Loucy (cell line): ENCODE data around the gene ATAD3A.

Experiments used
- H2AFZ ChIP-seq: fragments of 200-600 bp; sonication (generic); 2 replicates; pipeline ENCODE4 v1.6.0; 2016; ENCODE audit warnings: antibody characterized with exemption, mild to moderate bottlenecking, low read length, moderate library complexity
- H3F3A ChIP-seq: fragments of 200-600 bp; 2 replicates; pipeline ENCODE4 v1.6.0; 2016; ENCODE audit warnings: antibody characterized with exemption, low read depth, mild to moderate bottlenecking
- H3K27me3 ChIP-seq: fragments of 200-600 bp; sonication (generic); 2 replicates; pipeline ENCODE4 v1.6.1; 2014; ENCODE audit warnings: low read length, mild to moderate bottlenecking; ENCODE audit not compliant: insufficient read depth, poor library complexity, severe bottlenecking
- H3K36me3 ChIP-seq: fragments of 200-600 bp; sonication (generic); 2 replicates; pipeline ENCODE4 v1.6.1; 2016; ENCODE audit warnings: low read length; ENCODE audit not compliant: insufficient read depth
- H3K4me1 ChIP-seq: fragments of 200-600 bp; sonication (generic); 2 replicates; pipeline ENCODE4 v1.5.1; 2014; ENCODE audit warnings: low read length, mild to moderate bottlenecking; ENCODE audit not compliant: insufficient read depth, poor library complexity, severe bottlenecking
- H3K4me2 ChIP-seq: fragments of 200-600 bp; sonication (generic); 2 replicates; pipeline ENCODE4 v1.6.0; 2014; ENCODE audit warnings: antibody characterized with exemption, low read length, low read depth, mild to moderate bottlenecking; ENCODE audit not compliant: poor library complexity, severe bottlenecking
- H3K4me3 ChIP-seq: fragments of 200-600 bp; sonication (generic); 2 replicates; pipeline ENCODE4 v1.5.1; 2014; ENCODE audit warnings: low read length, mild to moderate bottlenecking, mixed read lengths; ENCODE audit not compliant: poor library complexity, severe bottlenecking
- H3K79me2 ChIP-seq: fragments of 200-600 bp; sonication (generic); 2 replicates; pipeline ENCODE4 v1.6.1; 2014; ENCODE audit warnings: low read length; ENCODE audit not compliant: insufficient read depth
- H3K9ac ChIP-seq: fragments of 200-600 bp; sonication (generic); 2 replicates; pipeline ENCODE4 v1.6.0; 2014; ENCODE audit warnings: mild to moderate bottlenecking, low read depth, low read length, moderate library complexity; ENCODE audit not compliant: poor library complexity, severe bottlenecking
- H3K9me2 ChIP-seq: fragments of 200-600 bp; sonication (generic); replicated peaks from 2 replicates; pipeline ENCODE4 v1.6.1; 2016; ENCODE audit warnings: low read depth, low read length, mixed read lengths
- H3K9me3 ChIP-seq: fragments of 200-600 bp; sonication (generic); 2 replicates; pipeline ENCODE4 v1.6.1; 2014; ENCODE audit warnings: mild to moderate bottlenecking, antibody characterized with exemption, low read length, low read depth; ENCODE audit not compliant: insufficient read depth
- H4K20me1 ChIP-seq: fragments of 200-600 bp; sonication (generic); 2 replicates; pipeline ENCODE4 v1.6.0; 2014; ENCODE audit warnings: antibody characterized with exemption, low read length, mild to moderate bottlenecking; ENCODE audit not compliant: insufficient read depth, poor library complexity, severe bottlenecking
- CTCF ChIP-seq: fragments of 200-600 bp; sonication (generic); conservative IDR thresholded peaks from 2 replicates; pipeline ENCODE4 v1.5.1; 2014; ENCODE audit warnings: mild to moderate bottlenecking, antibody characterized with exemption, low read length
- EZH2phosphoT487 ChIP-seq: fragments of 200-600 bp; IDR thresholded peaks from 2 replicates; pipeline ENCODE4 v1.6.1; 2018; ENCODE audit warnings: antibody characterized with exemption, mild to moderate bottlenecking, moderate library complexity, borderline replicate concordance

Gene ATAD3A

GRCh38 chr1:1537626-1538250, 25.8 kb downstream of the ATAD3A start:
- Histone ChIP-seq H3K79me2 (no peaks in the 10 kb centered on the region), H3K9me3 (no peaks in the 10 kb centered on the region), H2AFZ (no peak overlapping the region), H3K36me3 (no peaks in the 10 kb centered on the region), H3K4me3 (no peak overlapping the region), H4K20me1 (no peaks in the 10 kb centered on the region), H3F3A (no peaks in the 10 kb centered on the region), H3K9me2 (no peaks in the 10 kb centered on the region), H3K4me2 (no peak overlapping the region), H3K27me3 (no peaks in the 10 kb centered on the region), H3K9ac (no peak overlapping the region), H3K4me1 (no peaks in the 10 kb centered on the region)
- no peak for TF ChIP-seq CTCF
- no peak for TF ChIP-seq EZH2phosphoT487

- Histone ChIP-seq H3K79me2 (no peaks in the 10 kb centered on the region), H4K20me1 (no peaks in the 10 kb centered on the region), H3K9ac (no peak overlapping the region), H3K4me2 (no peak overlapping the region), H3K36me3 (no peaks in the 10 kb centered on the region), H3K9me2 (no peaks in the 10 kb centered on the region), H3K27me3 (no peaks in the 10 kb centered on the region), H2AFZ (no peak overlapping the region), H3K9me3 (no peaks in the 10 kb centered on the region), H3K4me1 (no peaks in the 10 kb centered on the region), H3F3A (no peaks in the 10 kb centered on the region), H3K4me3 (no peak overlapping the region)
- TF ChIP-seq EZH2phosphoT487 = no peak
- no peak for TF ChIP-seq CTCF
Observed at GRCh38 chr1:1538334-1538733, 26.4 kb downstream of the ATAD3A start.

- H3K9me3 ChIP-seq = no peaks in the 10 kb centered on the region
- no peaks in the 10 kb centered on the region for H4K20me1 ChIP-seq
- H2AFZ ChIP-seq = no peak overlapping the region
- H3K79me2 ChIP-seq = no peaks in the 10 kb centered on the region
- H3K4me1 ChIP-seq = no peaks in the 10 kb centered on the region
- H3K9ac ChIP-seq = no peak overlapping the region
- no peaks in the 10 kb centered on the region for H3F3A ChIP-seq
- no peak overlapping the region for H3K4me2 ChIP-seq
- H3K9me2 ChIP-seq = no peaks in the 10 kb centered on the region
- no peaks in the 10 kb centered on the region for H3K36me3 ChIP-seq
- TF ChIP-seq EZH2phosphoT487 = no peak
- no peaks in the 10 kb centered on the region for H3K27me3 ChIP-seq
- H3K4me3 ChIP-seq = no peak overlapping the region
Observed at GRCh38 chr1:1538989-1539309, 27.0 kb downstream of the ATAD3A start.

- H3K4me2 ChIP-seq = no peak overlapping the region
- no peak overlapping the region for H3K4me3 ChIP-seq
- no peaks in the 10 kb centered on the region for H4K20me1 ChIP-seq
Observed at GRCh38 chr1:1539310-1540089, 27.5 kb downstream of the ATAD3A start.

More at GRCh38 chr1:1539310-1540089, 27.5 kb downstream of the ATAD3A start:
- Histone ChIP-seq H3F3A (no peaks in the 10 kb centered on the region), H3K4me1 (no peaks in the 10 kb centered on the region), H3K36me3 (no peaks in the 10 kb centered on the region), H3K79me2 (no peaks in the 10 kb centered on the region), H3K9me2 (no peaks in the 10 kb centered on the region), H2AFZ (no peak overlapping the region), H3K9me3 (no peaks in the 10 kb centered on the region), H3K27me3 (no peaks in the 10 kb centered on the region), H3K9ac (no peak overlapping the region)
- TF ChIP-seq CTCF = no peak
- TF ChIP-seq EZH2phosphoT487 = no peak
